Neural cell (in vitro differentiated cells): ENCODE data around the gene UBAC2. TPM values are rescaled to one million over a fixed set of nuclear protein-coding genes. Genes with fewer than 3 reads are reported as not detected.

Experiments
- H2AFZ ChIP-seq: fragments of 200-600, 300-800 bp; sonication (generic), shearing (Covaris generic); 2 replicates; pipeline ENCODE4 v1.6.0; 2014; ENCODE audit warnings: low read depth, mild to moderate bottlenecking, antibody characterized with exemption, low read length, moderate library complexity
- H3F3A ChIP-seq: fragments of 200-600 bp; shearing (Covaris generic); 2 replicates; pipeline ENCODE4 v1.6.1; 2016; ENCODE audit warnings: mild to moderate bottlenecking, moderate library complexity, mixed read lengths, antibody characterized with exemption, low read length; ENCODE audit not compliant: insufficient read depth, poor library complexity, severe bottlenecking
- H3K27ac ChIP-seq: fragments of 200-600, 300-800 bp; sonication (generic), shearing (Covaris generic); 2 replicates; pipeline ENCODE4 v1.5.1; 2014; ENCODE audit warnings: mild to moderate bottlenecking, low read length, moderate library complexity
- H3K27me3 ChIP-seq: fragments of 300-800, 200-600 bp; sonication (generic), shearing (Covaris generic); 2 replicates; pipeline ENCODE4 v1.6.0; 2014; ENCODE audit warnings: mild to moderate bottlenecking, low read depth, low read length, moderate library complexity; ENCODE audit not compliant: insufficient read depth
- H3K36me3 ChIP-seq: fragments of 300-800, 200-600 bp; sonication (generic), shearing (Covaris generic); 2 replicates; pipeline ENCODE4 v1.5.1; 2014; ENCODE audit warnings: mild to moderate bottlenecking, antibody characterized with exemption, low read length, moderate library complexity; ENCODE audit not compliant: insufficient read depth
- H3K4me2 ChIP-seq: fragments of 300-800, 200-600 bp; sonication (generic), shearing (Covaris generic); 2 replicates; pipeline ENCODE4 v1.6.0; 2014; ENCODE audit warnings: mild to moderate bottlenecking, low read length
- H3K4me3 ChIP-seq: fragments of 300-800, 200-600 bp; sonication (generic), shearing (Covaris generic); 2 replicates; pipeline ENCODE4 v1.5.1; 2014; ENCODE audit warnings: mild to moderate bottlenecking, low read length, moderate library complexity
- H3K79me2 ChIP-seq: fragments of 200-600 bp; shearing (Covaris generic); replicated peaks from 2 replicates; pipeline ENCODE4 v1.6.0; 2014; ENCODE audit warnings: mild to moderate bottlenecking, low read length, moderate library complexity; ENCODE audit not compliant: insufficient read depth
- H3K9ac ChIP-seq: fragments of 300-800, 200-600 bp; sonication (generic), shearing (Covaris generic); 2 replicates; pipeline ENCODE4 v1.6.1; 2016; ENCODE audit warnings: mild to moderate bottlenecking, low read length, mixed read lengths
- H3K9me2 ChIP-seq: fragments of 200-600 bp; shearing (Covaris generic); 2 replicates; pipeline ENCODE4 v1.6.1; 2016; ENCODE audit warnings: mild to moderate bottlenecking, low read length, mixed read lengths; ENCODE audit not compliant: insufficient read depth
- H3K9me3 ChIP-seq: fragments of 200-600, 300-800 bp; sonication (generic), shearing (Covaris generic); 2 replicates; pipeline ENCODE4 v1.6.1; 2016; ENCODE audit warnings: mild to moderate bottlenecking, mixed run types, low read length, moderate library complexity, mixed read lengths
- H4K20me1 ChIP-seq: fragments of 200-600 bp; shearing (Covaris generic); 2 replicates; pipeline ENCODE4 v1.6.1; 2016; ENCODE audit warnings: mild to moderate bottlenecking, mixed run types; ENCODE audit not compliant: insufficient read depth
- CTCF ChIP-seq: fragments of 450-650 bp; IDR thresholded peaks from 2 replicates; pipeline ENCODE4 v1.5.1; 2014; ENCODE audit warnings: antibody characterized with exemption, mild to moderate bottlenecking, moderate library complexity; ENCODE audit not compliant: poor library complexity, severe bottlenecking
- EP300 ChIP-seq: fragments of 450-650 bp; conservative IDR thresholded peaks from 2 replicates; pipeline ENCODE4 v1.6.1; 2014; ENCODE audit warnings: antibody characterized with exemption, mild to moderate bottlenecking, moderate library complexity; ENCODE audit not compliant: poor library complexity, severe bottlenecking
- EZH2 ChIP-seq: fragments of 200-600, 300-800 bp; shearing (Covaris generic), sonication (generic); IDR thresholded peaks from 2 replicates; pipeline ENCODE4 v1.6.1; 2014; ENCODE audit warnings: antibody characterized with exemption, low read length, borderline replicate concordance, mild to moderate bottlenecking; ENCODE audit not compliant: insufficient read depth, poor library complexity, severe bottlenecking
- MXI1 ChIP-seq: fragments of 450-650 bp; conservative IDR thresholded peaks from 2 replicates; pipeline ENCODE4 v1.6.1; 2014; ENCODE audit warnings: antibody characterized with exemption, mild to moderate bottlenecking; ENCODE audit not compliant: poor library complexity, severe bottlenecking
- POLR2AphosphoS5 ChIP-seq: IDR thresholded peaks from 2 replicates; pipeline ENCODE4 v1.6.1; 2012
- RAD21 ChIP-seq: fragments of 450-650 bp; conservative IDR thresholded peaks from 2 replicates; pipeline ENCODE4 v1.6.1; 2014; ENCODE audit warnings: antibody characterized with exemption, mild to moderate bottlenecking, moderate library complexity
- REST ChIP-seq: IDR thresholded peaks from 2 replicates; pipeline ENCODE4 v1.6.1; 2012; ENCODE audit warnings: borderline replicate concordance
- SMC3 ChIP-seq: fragments of 450-650 bp; conservative IDR thresholded peaks from 2 replicates; pipeline ENCODE4 v1.6.1; 2014; ENCODE audit warnings: antibody characterized with exemption, mild to moderate bottlenecking, moderate library complexity; ENCODE audit not compliant: poor library complexity
- TAF1 ChIP-seq: IDR thresholded peaks from 2 replicates; pipeline ENCODE4 v1.6.1; 2012; ENCODE audit warnings: low read depth
- polyA plus RNA-seq: library from polyadenylated mRNA; depleted of rRNA; stranded (reverse); fragments of >200 nt; gene quantifications from 2 replicates; pipeline ENCODE4 v1.2.3, GENCODE V29; 2014

UBAC2 gene
- polyA plus RNA-seq, 1 donor from 2014 or later, result 56.9 TPM

- Histone ChIP-seq H3K4me3 (no peak overlapping the region), H3K9me3 (no peaks in the 10 kb centered on the region), H4K20me1 (no peaks in the 10 kb centered on the region), H3K9me2 (no peaks in the 10 kb centered on the region), H3K4me2 (no peak overlapping the region), H3K27me3 (no peaks in the 10 kb centered on the region), H3K9ac (no peak overlapping the region), H3K27ac (no peak overlapping the region), H3K79me2 (no peaks in the 10 kb centered on the region), H3F3A (no peaks in the 10 kb centered on the region), H3K36me3 (no peaks in the 10 kb centered on the region), H2AFZ (no peak overlapping the region)
- TF ChIP-seq TAF1 (no peak), REST (no peak), EP300 (no peak), SMC3 (no peak), CTCF (no peak), RAD21 (no peak), EZH2 (no peak), POLR2AphosphoS5 (no peak), MXI1 (no peak)
These were observed 37.9 kb upstream of the UBAC2 start for GRCh38 chr13:99162567-99163361.

- no peaks in the 10 kb centered on the region for H3F3A ChIP-seq
- H3K9ac ChIP-seq, result no peak overlapping the region
- H3K36me3 ChIP-seq, result no peaks in the 10 kb centered on the region
- H3K9me2 ChIP-seq, result no peaks in the 10 kb centered on the region
- no peak overlapping the region for H3K27ac ChIP-seq
- no peaks in the 10 kb centered on the region for H3K27me3 ChIP-seq
- H3K4me3 ChIP-seq, result no peak overlapping the region
- no peak for TF ChIP-seq EZH2
- no peak for TF ChIP-seq EP300
- TF ChIP-seq POLR2AphosphoS5, result no peak
- TF ChIP-seq REST, result no peak
- no peak for TF ChIP-seq MXI1
- no peak for TF ChIP-seq TAF1
- no peak for TF ChIP-seq RAD21
- TF ChIP-seq CTCF, result no peak
- no peak for TF ChIP-seq SMC3
- no peak overlapping the region for H2AFZ ChIP-seq
- H3K4me2 ChIP-seq, result no peak overlapping the region
- H3K79me2 ChIP-seq, result no peaks in the 10 kb centered on the region
- H3K9me3 ChIP-seq, result no peaks in the 10 kb centered on the region
- H4K20me1 ChIP-seq, result no peaks in the 10 kb centered on the region
These were observed 36.4 kb upstream of the UBAC2 start for GRCh38 chr13:99164226-99164625.
